C1 segment of cervical spinal cord (tissue), 14 donors: ENCODE measurements around the gene STAT2.

Source experiments
- DNase-seq, 14 donors: peaks; one replicate each; lab custom pipeline; 2025; lab: John Stamatoyannopoulos, UW

The STAT2 gene

DNA sequence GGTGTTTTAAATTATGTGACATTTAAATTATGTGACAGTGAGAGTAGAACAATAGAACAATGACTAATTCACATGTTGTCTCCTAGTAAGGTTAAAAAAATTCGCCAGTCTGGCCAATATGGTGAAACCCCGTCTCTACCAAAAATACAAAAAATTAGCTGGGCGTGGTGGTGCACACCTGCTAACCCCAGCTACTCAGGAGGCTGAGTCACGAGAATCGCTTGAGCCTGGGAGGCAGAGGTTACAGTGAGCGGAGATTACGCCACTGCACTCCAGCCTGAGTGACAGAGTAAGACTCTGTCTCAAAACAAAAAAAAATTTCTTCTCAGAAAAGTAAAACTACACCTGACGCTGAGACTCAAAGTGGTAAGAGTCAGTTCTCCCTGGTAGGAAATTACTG lies 62.5 kb downstream of the STAT2 start:
- no peak for DNase-seq

DNA sequence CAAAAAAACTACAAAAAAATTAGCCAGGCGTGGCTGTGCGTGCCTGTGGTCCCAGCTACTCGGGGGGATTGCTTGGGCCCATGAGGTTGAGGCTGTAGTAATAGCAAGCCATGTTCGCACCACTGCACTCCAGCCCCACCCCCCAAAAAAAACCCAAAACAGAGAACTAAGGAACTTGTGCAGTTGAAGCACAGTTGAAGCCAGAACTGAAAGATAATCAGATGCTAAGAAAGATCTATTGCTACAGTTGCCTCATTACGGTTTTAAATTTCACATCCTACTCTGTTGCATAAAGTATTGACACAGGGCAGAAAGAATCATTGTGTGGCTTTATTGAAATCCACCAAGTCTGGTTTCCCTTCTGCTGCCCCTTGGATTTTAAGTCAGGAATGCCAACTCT lies 63.6 kb downstream of the STAT2 start:
- no peak for DNase-seq

DNA sequence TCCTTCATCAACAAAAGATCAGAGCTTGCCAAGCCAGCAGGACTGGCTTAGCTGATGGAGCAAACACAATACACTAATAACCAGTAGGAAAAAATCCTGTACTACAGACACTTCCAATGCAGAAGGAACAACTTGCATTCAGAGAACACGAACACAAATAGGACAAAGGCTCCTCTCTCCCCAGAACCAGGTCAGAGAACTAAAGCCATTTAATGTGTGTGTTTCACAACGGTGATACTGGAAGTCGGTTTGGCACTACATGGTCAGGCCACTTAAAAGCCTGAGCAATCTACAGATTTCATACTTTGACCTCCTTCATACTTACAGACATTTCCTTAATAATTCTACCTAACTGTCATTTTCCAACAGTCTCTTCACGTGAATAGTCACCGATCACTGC lies 66.1 kb downstream of the STAT2 start:
- no peak for DNase-seq
